Measurements from ENCODE around the gene TBCCD1.

Gene TBCCD1

GRCh38 chr3:186497608-186498007, 69.5 kb downstream of the TBCCD1 start:
- no peak overlapping the region for H3K4me3 ChIP-seq (ENCODE audit: low read depth, low read length)

- no peak overlapping the region for H3K4me3 ChIP-seq (ENCODE audit: low read depth, low read length)
These were observed 70.5 kb downstream of the TBCCD1 start for GRCh38 chr3:186496635-186497034.
